ENCODE results near the gene IDH3B.

IDH3B gene

GRCh38 chr20:2617099-2617714, 46.8 kb downstream of the IDH3B start:
- no peak for DNase-seq (ENCODE audit: low read depth)

DNA sequence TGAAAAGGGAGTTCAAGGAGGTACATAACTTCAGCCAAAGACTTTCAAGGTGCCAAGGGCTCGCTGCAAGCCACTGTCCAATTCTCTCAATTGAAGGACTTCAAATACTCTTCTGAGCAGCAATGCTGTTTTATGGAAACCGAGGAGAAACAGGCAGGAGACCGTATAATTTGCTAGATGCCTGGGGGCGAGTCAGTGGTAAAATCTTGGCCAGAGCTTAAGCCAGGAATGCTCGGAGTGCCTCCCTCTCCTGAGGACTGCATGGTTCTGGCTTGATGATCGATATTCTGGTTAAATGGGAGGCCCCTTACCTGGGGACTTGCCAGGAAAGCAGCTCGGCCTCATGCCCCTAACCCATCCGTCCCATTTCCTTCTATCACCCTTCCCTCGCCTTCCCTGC, 47.4 kb downstream of the IDH3B start:
- DNase-seq (ENCODE audit: low read depth), result no peak

DNA sequence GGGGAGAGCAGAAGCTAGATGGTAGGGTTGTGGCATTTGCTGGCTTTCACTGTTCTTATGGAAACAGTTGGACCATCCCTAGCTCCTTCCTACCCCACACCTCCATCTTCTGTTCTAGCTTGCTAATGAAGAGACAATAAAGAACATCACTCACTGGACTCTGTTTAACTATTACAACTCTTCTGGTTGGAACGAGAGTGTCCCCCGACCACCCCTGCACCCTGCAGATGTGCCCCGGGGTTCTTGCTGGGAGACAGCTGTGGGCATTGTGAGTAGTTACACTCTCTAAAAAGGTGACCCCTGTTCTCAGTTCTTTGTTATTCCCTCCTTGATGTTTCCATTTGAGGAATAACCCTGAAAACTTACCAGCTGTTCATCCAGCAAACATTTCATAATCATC, 51.9 kb downstream of the IDH3B start:
- DNase-seq (ENCODE audit: low read depth), result no peak

DNA sequence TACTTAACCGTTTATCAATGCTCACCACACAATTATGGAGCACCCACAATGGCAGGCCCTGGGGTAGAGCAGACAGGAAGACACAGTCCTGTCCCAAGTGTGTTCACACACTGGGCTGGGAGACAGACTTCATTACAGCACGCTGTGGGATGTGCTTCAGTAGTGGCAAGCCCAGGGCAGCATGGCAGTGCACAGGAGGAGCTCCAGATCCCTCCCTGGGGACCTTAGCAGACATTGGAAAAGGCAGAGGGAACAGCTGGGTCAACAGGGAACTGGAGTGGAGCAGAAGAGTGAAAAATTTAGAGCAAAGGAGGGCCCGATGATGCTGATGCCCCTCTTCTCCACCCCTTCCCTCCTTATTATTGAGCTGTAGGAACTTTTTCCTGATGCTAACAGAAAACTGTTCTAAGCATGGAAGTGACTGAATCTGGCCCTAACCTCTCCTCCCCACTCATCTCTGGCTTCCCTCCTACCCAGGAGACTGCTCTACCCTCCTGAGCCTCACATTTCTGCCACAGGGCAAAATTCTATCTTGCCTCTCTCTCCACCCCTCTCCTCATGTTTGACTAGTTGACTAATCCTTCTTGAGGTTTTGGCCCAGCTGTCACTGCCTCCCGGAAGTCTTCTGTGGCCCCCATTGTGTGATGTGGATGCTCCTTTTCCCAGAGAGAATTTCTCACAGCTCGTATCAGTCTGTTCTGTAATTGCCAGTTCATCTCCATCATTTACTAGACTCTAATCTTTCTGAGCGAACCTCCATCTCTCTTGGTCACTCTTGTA, 52.9 kb downstream of the IDH3B start:
- DNase-seq (ENCODE audit: low read depth), result no peak

DNA sequence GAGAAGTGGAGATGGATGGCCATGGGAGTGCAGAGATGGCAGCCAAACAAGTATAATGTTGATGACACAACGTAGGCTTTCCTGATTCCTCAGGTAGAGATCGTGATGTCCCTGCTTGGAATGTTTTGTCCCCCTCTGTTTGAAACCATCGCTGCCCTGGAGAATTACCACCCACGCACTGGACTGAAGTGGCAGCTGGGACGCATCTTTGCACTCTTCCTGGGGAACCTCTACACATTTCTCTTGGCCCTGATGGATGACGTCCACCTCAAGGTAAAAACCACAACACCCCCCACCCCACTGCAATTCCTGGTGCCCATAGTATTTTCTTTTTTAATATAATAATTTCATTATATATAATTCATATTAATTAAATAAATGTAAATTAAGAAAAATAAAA, 53.7 kb downstream of the IDH3B start:
- DNase-seq (ENCODE audit: low read depth), result no peak
